ENCODE results near the gene HIVEP1. TPM values are rescaled to one million over a fixed set of nuclear protein-coding genes. Genes with fewer than 3 reads are reported as not detected.

The HIVEP1 gene
- total RNA-seq, 3 donors from 2014 or later (not counting 1 experiment from before 2014, with no cell fraction given): 26.3 to 37.9 (median 28.4) TPM

DNA sequence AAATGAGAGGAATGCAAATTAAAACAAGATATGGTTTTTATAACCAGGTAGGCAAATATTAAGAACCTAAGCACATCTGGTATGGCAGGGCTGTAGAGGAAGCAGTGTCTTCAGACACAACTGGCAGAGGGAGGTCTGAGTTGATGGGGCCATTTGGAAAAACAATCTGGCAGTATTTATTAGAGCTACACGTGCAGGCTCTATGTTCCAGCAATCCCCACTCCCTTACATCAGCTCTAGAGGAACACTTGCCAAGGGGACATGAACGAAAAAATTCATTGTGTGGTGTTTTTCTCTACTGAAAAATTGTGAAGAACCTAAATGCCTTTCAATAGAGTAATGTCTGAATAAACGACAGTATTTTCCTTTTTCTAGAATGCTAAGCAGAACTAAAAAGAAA lies 166.4 kb downstream of the HIVEP1 start:
- Histone ChIP-seq H3K27ac (ENCODE audit: low read length) (no peak overlapping the region), H3K4me1 (ENCODE audit: control insufficient read depth, insufficient read depth, low read length) (no peaks in the 10 kb centered on the region), H3K9me3 (ENCODE audit: control insufficient read depth, insufficient read depth, low read length) (no peaks in the 10 kb centered on the region), H3K36me3 (ENCODE audit: control insufficient read depth, insufficient read depth, low read length) (no peaks in the 10 kb centered on the region), H3K27me3 (ENCODE audit: control insufficient read depth, insufficient read depth, low read length) (no peaks in the 10 kb centered on the region), H3K4me3 (ENCODE audit: low read length) (no peak overlapping the region)
- no CpG with 5 or more reads among the region's 3 CpGs for WGBS (ENCODE audit: insufficient coverage)
- intact Hi-C loops (cut with micrococcal nuclease): no loop called here
- ATAC-seq (no peak), DNase-seq (no peak)
- Mint-ChIP-seq H3K27ac (no peak overlapping the region), H3K36me3 (no peaks in the 10 kb centered on the region), H3K9me3 (no peaks in the 10 kb centered on the region), H3K4me3 (no peak overlapping the region), H3K27me3 (ENCODE audit: low read depth in 2 of 2) (no peaks in the 10 kb centered on the region), H3K4me1 (peaks cover 5 to 9% of the 10 kb centered on the region in 2 donors)
- TF ChIP-seq, protein P1, sequence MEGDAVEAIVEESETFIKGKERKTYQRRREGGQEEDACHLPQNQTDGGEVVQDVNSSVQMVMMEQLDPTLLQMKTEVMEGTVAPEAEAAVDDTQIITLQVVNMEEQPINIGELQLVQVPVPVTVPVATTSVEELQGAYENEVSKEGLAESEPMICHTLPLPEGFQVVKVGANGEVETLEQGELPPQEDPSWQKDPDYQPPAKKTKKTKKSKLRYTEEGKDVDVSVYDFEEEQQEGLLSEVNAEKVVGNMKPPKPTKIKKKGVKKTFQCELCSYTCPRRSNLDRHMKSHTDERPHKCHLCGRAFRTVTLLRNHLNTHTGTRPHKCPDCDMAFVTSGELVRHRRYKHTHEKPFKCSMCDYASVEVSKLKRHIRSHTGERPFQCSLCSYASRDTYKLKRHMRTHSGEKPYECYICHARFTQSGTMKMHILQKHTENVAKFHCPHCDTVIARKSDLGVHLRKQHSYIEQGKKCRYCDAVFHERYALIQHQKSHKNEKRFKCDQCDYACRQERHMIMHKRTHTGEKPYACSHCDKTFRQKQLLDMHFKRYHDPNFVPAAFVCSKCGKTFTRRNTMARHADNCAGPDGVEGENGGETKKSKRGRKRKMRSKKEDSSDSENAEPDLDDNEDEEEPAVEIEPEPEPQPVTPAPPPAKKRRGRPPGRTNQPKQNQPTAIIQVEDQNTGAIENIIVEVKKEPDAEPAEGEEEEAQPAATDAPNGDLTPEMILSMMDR (IDR thresholded peaks at IDR 0.05): no peak

DNA sequence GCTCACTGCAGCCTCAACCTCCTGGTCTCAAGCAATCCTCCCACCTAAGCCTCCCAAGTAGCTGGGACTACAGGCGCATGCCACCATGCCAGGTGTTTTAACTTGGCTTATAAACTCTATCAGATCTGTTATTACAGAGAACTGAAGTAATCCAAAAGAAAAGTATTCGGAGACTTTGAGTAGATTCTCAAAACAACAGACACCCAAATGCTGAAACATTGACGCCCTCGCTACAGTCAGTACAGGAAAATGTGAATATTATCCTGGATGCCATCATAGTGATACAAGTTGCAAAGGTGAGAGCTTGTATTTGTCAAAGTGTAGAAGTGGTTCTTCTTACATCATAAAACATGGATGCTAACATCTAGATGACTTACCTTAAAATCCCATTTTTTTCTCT lies 169.4 kb downstream of the HIVEP1 start:
- no peaks in the 10 kb centered on the region for H3K9me3 Mint-ChIP-seq
- Histone ChIP-seq H3K27me3 (ENCODE audit: control insufficient read depth, insufficient read depth, low read length) (no peaks in the 10 kb centered on the region), H3K9me3 (ENCODE audit: control insufficient read depth, insufficient read depth, low read length) (no peaks in the 10 kb centered on the region), H3K27ac (ENCODE audit: low read length) (no peak overlapping the region), H3K36me3 (ENCODE audit: control insufficient read depth, insufficient read depth, low read length) (no peaks in the 10 kb centered on the region), H3K4me1 (ENCODE audit: control insufficient read depth, insufficient read depth, low read length) (no peaks in the 10 kb centered on the region), H3K4me3 (ENCODE audit: low read length) (no peak overlapping the region)
- TF ChIP-seq, protein P1 (IDR thresholded peaks at IDR 0.05): no peak
- intact Hi-C loops (cut with micrococcal nuclease): no loop called here
- no peak overlapping the region for H3K27ac Mint-ChIP-seq
- no peak overlapping the region for H3K4me3 Mint-ChIP-seq
- no peaks in the 10 kb centered on the region for H3K36me3 Mint-ChIP-seq
- peaks cover 5 to 9% of the 10 kb centered on the region in 2 donors for H3K4me1 Mint-ChIP-seq
- DNase-seq: no peak
- WGBS (ENCODE audit: insufficient coverage): 86% methylated on average over 4 of the region's 4 CpGs
- no peak for ATAC-seq
- no peaks in the 10 kb centered on the region for H3K27me3 Mint-ChIP-seq (ENCODE audit: low read depth in 2 of 2)

DNA sequence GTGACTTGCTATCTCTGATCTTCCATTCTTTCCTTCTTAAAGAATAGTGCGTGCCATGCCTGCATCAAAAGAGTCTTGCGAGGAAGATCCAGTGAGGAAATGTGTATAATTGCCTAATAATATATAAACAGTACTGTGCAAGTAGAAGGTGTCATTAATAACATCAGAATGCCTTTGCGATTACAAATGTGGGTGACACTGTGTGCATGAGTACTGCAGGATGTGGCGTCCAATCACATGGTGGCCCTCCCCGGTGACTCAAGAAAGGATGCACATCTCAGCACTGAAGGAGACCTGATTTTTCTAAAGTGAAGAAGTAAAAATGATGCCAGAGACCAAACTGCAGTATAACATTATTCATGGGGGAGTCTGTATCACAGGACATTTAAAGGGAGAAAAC lies 170.6 kb downstream of the HIVEP1 start:
- Histone ChIP-seq H3K27me3 (ENCODE audit: control insufficient read depth, insufficient read depth, low read length) (no peaks in the 10 kb centered on the region), H3K9me3 (ENCODE audit: control insufficient read depth, insufficient read depth, low read length) (no peaks in the 10 kb centered on the region), H3K4me1 (ENCODE audit: control insufficient read depth, insufficient read depth, low read length) (no peaks in the 10 kb centered on the region), H3K27ac (ENCODE audit: low read length) (no peak overlapping the region), H3K36me3 (ENCODE audit: control insufficient read depth, insufficient read depth, low read length) (no peaks in the 10 kb centered on the region), H3K4me3 (ENCODE audit: low read length) (no peak overlapping the region)
- H3K4me1 Mint-ChIP-seq: peaks cover 5 to 9% of the 10 kb centered on the region in 2 donors
- no peaks in the 10 kb centered on the region for H3K9me3 Mint-ChIP-seq
- H3K4me3 Mint-ChIP-seq: no peak overlapping the region
- H3K36me3 Mint-ChIP-seq: no peaks in the 10 kb centered on the region
- intact Hi-C loops (cut with micrococcal nuclease): no loop called here
- WGBS (ENCODE audit: insufficient coverage): 60% methylated on average over 4 of the region's 5 CpGs
- no peak overlapping the region for H3K27ac Mint-ChIP-seq
- ATAC-seq (peak; percentile 50 to 80 (median 64)), DNase-seq (peak in 1 of 2 donors; percentile 5)
- TF ChIP-seq, protein P1 (IDR thresholded peaks at IDR 0.05): no peak
- H3K27me3 Mint-ChIP-seq (ENCODE audit: low read depth in 2 of 2): no peaks in the 10 kb centered on the region

DNA sequence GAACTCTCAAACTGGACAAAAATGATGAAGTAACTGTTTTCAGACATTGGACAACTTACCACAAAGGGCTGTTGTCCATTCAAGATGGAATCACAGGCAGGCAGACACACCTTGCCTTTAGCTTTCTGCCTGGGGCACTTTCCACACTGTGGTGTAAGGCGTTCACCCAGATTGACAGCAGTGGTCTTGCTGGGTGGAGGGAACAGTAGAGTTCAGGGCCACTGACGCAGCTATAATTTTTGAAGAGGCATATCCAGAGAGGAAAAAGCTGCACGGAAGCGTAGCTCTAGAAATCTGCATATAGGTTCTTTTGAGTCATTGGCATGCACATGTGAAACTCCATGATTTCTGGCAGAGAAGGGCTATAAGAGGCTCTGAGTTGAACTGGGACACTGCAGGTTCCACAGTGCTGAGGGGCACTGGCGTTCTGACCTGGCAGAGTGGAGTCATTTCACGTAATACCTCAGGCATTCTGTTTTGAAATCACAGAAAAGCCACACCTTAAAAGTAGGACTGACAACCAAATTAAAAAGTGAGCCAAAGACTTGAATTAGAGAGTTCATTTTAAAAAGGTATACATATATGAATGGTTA lies 173.1 kb downstream of the HIVEP1 start:
- Histone ChIP-seq H3K27me3 (ENCODE audit: control insufficient read depth, insufficient read depth, low read length) (no peaks in the 10 kb centered on the region), H3K4me1 (ENCODE audit: control insufficient read depth, insufficient read depth, low read length) (no peaks in the 10 kb centered on the region), H3K27ac (ENCODE audit: low read length) (no peak overlapping the region), H3K9me3 (ENCODE audit: control insufficient read depth, insufficient read depth, low read length) (no peaks in the 10 kb centered on the region), H3K36me3 (ENCODE audit: control insufficient read depth, insufficient read depth, low read length) (no peaks in the 10 kb centered on the region), H3K4me3 (ENCODE audit: low read length) (no peak overlapping the region)
- Mint-ChIP-seq H3K27ac (no peak overlapping the region), H3K27me3 (ENCODE audit: low read depth in 2 of 2) (no peaks in the 10 kb centered on the region), H3K4me3 (no peak overlapping the region), H3K9me3 (no peaks in the 10 kb centered on the region), H3K4me1 (peaks cover 5 to 9% of the 10 kb centered on the region in 2 donors), H3K36me3 (no peaks in the 10 kb centered on the region)
- intact Hi-C loops (cut with micrococcal nuclease): no loop called here
- 92% methylated on average over 6 of the region's 6 CpGs for WGBS (ENCODE audit: insufficient coverage)
- ATAC-seq: no peak
- TF ChIP-seq, protein P1 (IDR thresholded peaks at IDR 0.05): no peak
- DNase-seq: no peak

All from natural killer cell (primary cell).